Activated CD8-positive, alpha-beta memory T cell treated with anti-CD3 and anti-CD28 coated beads for 24 hours (primary cell): ENCODE data around the gene FARS2.
"Not testable (repeated sequence)": the region's sequence is repeated elsewhere in the genome, so short reads cannot be mapped to it uniquely, and the experiment has no call there.

Experiments used
- DNase-seq: peaks from one replicate; pipeline ENCODE4 v3.0.0-alpha.2; 2020

Gene FARS2

GRCh38 chr6:5550631-5551030 is 289.3 kb downstream of the FARS2 start:
- no peak for DNase-seq

GRCh38 chr6:5552243-5552642 is 290.9 kb downstream of the FARS2 start:
- DNase-seq: no peak

- DNase-seq: no peak
These were observed 292.5 kb downstream of the FARS2 start for GRCh38 chr6:5553767-5554166.

GRCh38 chr6:5554226-5554625 is 292.9 kb downstream of the FARS2 start:
- no peak for DNase-seq

- DNase-seq: no peak
These were observed 294.7 kb downstream of the FARS2 start for GRCh38 chr6:5556011-5556410.

GRCh38 chr6:5557506-5557905 is 296.2 kb downstream of the FARS2 start:
- DNase-seq: no peak

- no peak for DNase-seq
These were observed 298.3 kb downstream of the FARS2 start for GRCh38 chr6:5559651-5560050.

GRCh38 chr6:5562277-5562676 is 301.0 kb downstream of the FARS2 start:
- DNase-seq: no peak

GRCh38 chr6:5563086-5563485 is 301.8 kb downstream of the FARS2 start:
- no peak for DNase-seq

GRCh38 chr6:5564746-5565145 is 303.4 kb downstream of the FARS2 start:
- DNase-seq: not testable (repeated sequence)

- DNase-seq: no peak
These were observed 304.7 kb downstream of the FARS2 start for GRCh38 chr6:5565971-5566370.

- DNase-seq: no peak
These were observed 305.4 kb downstream of the FARS2 start for GRCh38 chr6:5566718-5567117.

- no peak for DNase-seq
These were observed 306.0 kb downstream of the FARS2 start for GRCh38 chr6:5567352-5567751.

GRCh38 chr6:5567890-5568289 is 306.6 kb downstream of the FARS2 start:
- no peak for DNase-seq

- no peak for DNase-seq
These were observed 308.2 kb downstream of the FARS2 start for GRCh38 chr6:5569491-5569890.

- DNase-seq: no peak
These were observed 309.3 kb downstream of the FARS2 start for GRCh38 chr6:5570641-5571040.

GRCh38 chr6:5580736-5581581 is 319.6 kb downstream of the FARS2 start:
- peak; percentile 59 for DNase-seq

GRCh38 chr6:5582762-5583161 is 321.4 kb downstream of the FARS2 start:
- DNase-seq: no peak

GRCh38 chr6:5583528-5583927 is 322.2 kb downstream of the FARS2 start:
- DNase-seq: no peak

GRCh38 chr6:5584078-5584482 is 322.8 kb downstream of the FARS2 start:
- DNase-seq: no peak

- DNase-seq: no peak
These were observed 326.3 kb downstream of the FARS2 start for GRCh38 chr6:5587648-5588047.

- no peak for DNase-seq
These were observed 328.3 kb downstream of the FARS2 start for GRCh38 chr6:5589422-5590141.

GRCh38 chr6:5590187-5590586 is 328.9 kb downstream of the FARS2 start:
- DNase-seq: no peak

- no peak for DNase-seq
These were observed 331.7 kb downstream of the FARS2 start for GRCh38 chr6:5592886-5593519.
